HepG2 (cell line): Measurements from ENCODE around the gene SLC35F6. TPM values are rescaled to one million over a fixed set of nuclear protein-coding genes. Genes with fewer than 3 reads are reported as not detected.
A peak's percentile ranks its signal among the peaks of the same experiment; 100 is the strongest.

Source experiments
- FOXP1 ChIP-seq, 2 experiments: fragments of 450-650 bp in 1 of 2; IDR thresholded peaks; 2 replicates each; pipeline ENCODE4 v1.6.1; 2017 to 2018; ENCODE audit warnings: antibody characterized with exemption in 1 of 2
- GATA4 ChIP-seq: sonication (generic); IDR thresholded peaks from 2 replicates; pipeline ENCODE4 v1.6.1; 2016; ENCODE audit warnings: antibody characterized with exemption, low read depth, borderline replicate concordance
- HIVEP1 ChIP-seq: sonication (generic); formaldehyde crosslinking; IDR thresholded peaks from 2 replicates; pipeline ENCODE4 v1.4.0; 2020; ENCODE audit warnings: mild to moderate bottlenecking, missing genetic modification reagents
- KLF6 ChIP-seq: IDR thresholded peaks from 2 replicates; pipeline ENCODE4 v1.8.0; 2016; ENCODE audit warnings: missing biosample characterization, missing genetic modification reagents
- NFATC3 ChIP-seq: sonication (generic); formaldehyde crosslinking; IDR thresholded peaks from 2 replicates; pipeline ENCODE4 v1.5.1; 2020; ENCODE audit warnings: mild to moderate bottlenecking, missing genetic modification reagents
- PLRG1 ChIP-seq: fragments of 450-650 bp; conservative IDR thresholded peaks from 2 replicates; pipeline ENCODE4 v1.6.1; 2016
- RBM22 ChIP-seq: fragments of 200-400 bp; formaldehyde crosslinking; optimal IDR thresholded peaks from 2 replicates; pipeline ENCODE3; 2017; ENCODE audit warnings: mild to moderate bottlenecking, low read length, moderate library complexity
- STAG1 ChIP-seq: sonication (generic); formaldehyde crosslinking; IDR thresholded peaks from 2 replicates; pipeline ENCODE4 v1.4.0; 2020; ENCODE audit warnings: missing genetic modification reagents
- ZNF10 ChIP-seq: sonication (generic); formaldehyde crosslinking; IDR thresholded peaks from 2 replicates; pipeline ENCODE4 v1.4.0; 2020; ENCODE audit warnings: mild to moderate bottlenecking, low read depth, missing genetic modification reagents, borderline replicate concordance
- ZNF235 ChIP-seq: sonication (generic); formaldehyde crosslinking; IDR thresholded peaks from 2 replicates; pipeline ENCODE4 v1.8.1; 2023; ENCODE audit warnings: mild to moderate bottlenecking, missing genetic modification reagents, borderline replicate concordance
- ZNF556 ChIP-seq: sonication (generic); formaldehyde crosslinking; IDR thresholded peaks from 2 replicates; pipeline ENCODE4 v1.4.0; 2020; ENCODE audit warnings: mild to moderate bottlenecking, missing genetic modification reagents, borderline replicate concordance
- ZNF557 ChIP-seq: sonication (generic); formaldehyde crosslinking; IDR thresholded peaks from 2 replicates; pipeline ENCODE4 v1.4.0; 2020; ENCODE audit warnings: missing genetic modification reagents
- ZNF572 ChIP-seq: sonication (generic); formaldehyde crosslinking; IDR thresholded peaks from 2 replicates; pipeline ENCODE4 v1.5.1; 2020; ENCODE audit warnings: mild to moderate bottlenecking, missing genetic modification reagents
- ZNF737 ChIP-seq: sonication (generic); formaldehyde crosslinking; IDR thresholded peaks from 2 replicates; pipeline ENCODE4 v1.5.0; 2020; ENCODE audit warnings: missing genetic modification reagents, mild to moderate bottlenecking, borderline replicate concordance
- ZNF749 ChIP-seq: sonication (generic); formaldehyde crosslinking; IDR thresholded peaks from 2 replicates; pipeline ENCODE4 v1.8.0; 2022; ENCODE audit warnings: mild to moderate bottlenecking, missing genetic modification reagents, moderate library complexity, borderline replicate concordance
- polyA plus RNA-seq, 8 experiments: library from polyadenylated mRNA; depleted of rRNA in 3 of 8; stranded (reverse) in 7 of 8; unstranded in 1 of 8; fragments of >200 nt; fragmentation: Illumina TruSeq in 4 of 8; extraction: Trizol in 4 of 8; gene quantifications; 2 replicates each; pipeline versions ENCODE4 v1.2.1 to v1.2.3, GENCODE V29; 2011 to 2016; ENCODE audit warnings: low read depth in 4 of 8, missing spikeins in 1 of 8, mixed read lengths in 1 of 8; ENCODE audit not compliant: insufficient read depth in 1 of 8
- total RNA-seq, 5 experiments: library from RNA; depleted of rRNA; stranded (reverse); fragments of >200 nt; fragmentation: Illumina TruSeq; extraction: Trizol; gene quantifications; 2 replicates each; pipeline ENCODE4 v1.2.3, GENCODE V29; 2016; ENCODE audit warnings: low read depth in 1 of 5
- TF ChIP-seq, protein P1 (sequence below): sonication (generic); formaldehyde crosslinking; IDR thresholded peaks from 2 replicates; pipeline ENCODE4 v1.4.0; 2020; ENCODE audit warnings: missing genetic modification reagents
- TF ChIP-seq, protein P2 (sequence below): sonication (generic); formaldehyde crosslinking; IDR thresholded peaks from 2 replicates; pipeline ENCODE4 v1.4.0; 2020; ENCODE audit warnings: missing genetic modification reagents; ENCODE audit errors: not compliant biosample characterization
- TF ChIP-seq, protein P3 (sequence below): sonication (generic); formaldehyde crosslinking; IDR thresholded peaks from 2 replicates; pipeline ENCODE4 v1.8.0; 2022; ENCODE audit warnings: mild to moderate bottlenecking, missing genetic modification reagents, borderline replicate concordance
- TF ChIP-seq, protein P4 (sequence below): IDR thresholded peaks from 2 replicates; pipeline ENCODE4 v1.6.1; 2016
- TF ChIP-seq, protein P5 (sequence below): sonication (generic); formaldehyde crosslinking; IDR thresholded peaks from 2 replicates; pipeline ENCODE4 v1.4.0; 2020; ENCODE audit warnings: mild to moderate bottlenecking, missing genetic modification reagents

The SLC35F6 gene
- total and polyA plus RNA-seq, 2 of the 13 experiments (the other 11 are each of a cell fraction or from before 2014, with no cell fraction given), result 15.2 to 21.2 TPM

DNA sequence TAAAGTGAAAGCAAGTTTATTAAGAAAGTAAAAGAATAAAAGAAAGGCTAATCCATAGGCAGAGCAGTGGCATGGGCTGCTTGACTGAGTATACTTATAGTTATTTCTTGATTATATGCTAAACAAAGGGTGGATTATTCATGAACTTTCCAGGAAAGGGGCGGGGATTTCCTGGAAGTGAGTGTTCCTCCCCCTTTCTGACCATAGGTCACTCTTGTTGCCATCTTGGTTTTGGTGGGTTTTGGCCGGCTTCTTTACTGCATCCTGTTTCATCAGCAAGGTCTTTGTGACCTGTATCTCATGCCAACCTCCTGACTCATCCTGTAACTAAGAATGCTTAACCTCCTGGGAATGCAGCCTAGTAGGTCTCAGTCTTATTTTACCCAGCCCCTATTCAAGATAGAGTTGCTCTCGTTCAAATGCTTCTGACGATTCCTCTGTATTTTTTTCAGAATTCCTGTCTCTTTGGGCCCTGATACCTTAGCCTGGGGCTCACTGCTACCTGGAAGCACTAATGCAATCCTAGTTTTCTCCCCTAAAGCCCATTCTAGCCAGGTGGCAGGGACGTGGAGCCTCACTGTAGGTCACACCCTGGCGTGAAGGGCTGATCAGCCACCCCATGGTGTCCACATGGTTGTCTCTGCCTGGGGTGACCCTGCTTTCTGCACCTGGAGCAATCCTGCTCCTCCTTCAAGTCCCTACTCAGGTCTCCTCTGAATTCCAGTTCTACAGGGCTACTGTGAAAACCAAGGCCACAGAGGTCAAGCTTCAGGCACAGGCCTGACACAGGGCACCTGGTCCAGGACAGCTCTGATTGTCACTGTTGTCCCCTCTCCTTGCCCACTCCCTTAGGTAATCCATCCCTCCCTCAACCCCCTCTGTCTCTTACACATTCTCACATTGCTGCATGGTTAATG lies 6.0 kb upstream of the SLC35F6 start (continued):
- TF ChIP-seq, protein P1, sequence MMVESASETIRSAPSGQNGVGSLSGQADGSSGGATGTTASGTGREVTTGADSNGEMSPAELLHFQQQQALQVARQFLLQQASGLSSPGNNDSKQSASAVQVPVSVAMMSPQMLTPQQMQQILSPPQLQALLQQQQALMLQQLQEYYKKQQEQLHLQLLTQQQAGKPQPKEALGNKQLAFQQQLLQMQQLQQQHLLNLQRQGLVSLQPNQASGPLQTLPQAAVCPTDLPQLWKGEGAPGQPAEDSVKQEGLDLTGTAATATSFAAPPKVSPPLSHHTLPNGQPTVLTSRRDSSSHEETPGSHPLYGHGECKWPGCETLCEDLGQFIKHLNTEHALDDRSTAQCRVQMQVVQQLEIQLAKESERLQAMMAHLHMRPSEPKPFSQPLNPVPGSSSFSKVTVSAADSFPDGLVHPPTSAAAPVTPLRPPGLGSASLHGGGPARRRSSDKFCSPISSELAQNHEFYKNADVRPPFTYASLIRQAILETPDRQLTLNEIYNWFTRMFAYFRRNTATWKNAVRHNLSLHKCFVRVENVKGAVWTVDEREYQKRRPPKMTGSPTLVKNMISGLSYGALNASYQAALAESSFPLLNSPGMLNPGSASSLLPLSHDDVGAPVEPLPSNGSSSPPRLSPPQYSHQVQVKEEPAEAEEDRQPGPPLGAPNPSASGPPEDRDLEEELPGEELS, result peak; percentile 53
- TF ChIP-seq NFATC3 (CRISPR knock-in tag), result 0 out of 2 replicates have a peak, but pooled peaks have one; percentile 68
- TF ChIP-seq GATA4, result no peak
- no peak for TF ChIP-seq ZNF737
- TF ChIP-seq, protein P2, sequence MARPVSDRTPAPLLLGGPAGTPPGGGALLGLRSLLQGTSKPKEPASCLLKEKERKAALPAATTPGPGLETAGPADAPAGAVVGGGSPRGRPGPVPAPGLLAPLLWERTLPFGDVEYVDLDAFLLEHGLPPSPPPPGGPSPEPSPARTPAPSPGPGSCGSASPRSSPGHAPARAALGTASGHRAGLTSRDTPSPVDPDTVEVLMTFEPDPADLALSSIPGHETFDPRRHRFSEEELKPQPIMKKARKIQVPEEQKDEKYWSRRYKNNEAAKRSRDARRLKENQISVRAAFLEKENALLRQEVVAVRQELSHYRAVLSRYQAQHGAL (CRISPR knock-in tag), result no peak
- TF ChIP-seq ZNF556 (CRISPR knock-in tag), result no peak
- TF ChIP-seq, protein P3, sequence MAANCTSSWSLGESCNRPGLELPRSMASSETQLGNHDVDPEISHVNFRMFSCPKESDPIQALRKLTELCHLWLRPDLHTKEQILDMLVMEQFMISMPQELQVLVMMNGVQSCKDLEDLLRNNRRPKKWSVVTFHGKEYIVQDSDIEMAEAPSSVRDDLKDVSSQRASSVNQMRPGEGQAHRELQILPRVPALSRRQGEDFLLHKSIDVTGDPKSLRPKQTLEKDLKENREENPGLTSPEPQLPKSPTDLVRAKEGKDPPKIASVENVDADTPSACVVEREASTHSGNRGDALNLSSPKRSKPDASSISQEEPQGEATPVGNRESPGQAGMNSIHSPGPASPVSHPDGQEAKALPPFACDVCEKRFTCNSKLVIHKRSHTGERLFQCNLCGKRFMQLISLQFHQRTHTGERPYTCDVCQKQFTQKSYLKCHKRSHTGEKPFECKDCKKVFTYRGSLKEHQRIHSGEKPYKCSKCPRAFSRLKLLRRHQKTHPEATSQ (CRISPR knock-in tag), result no peak
- TF ChIP-seq STAG1, result no peak
- TF ChIP-seq, protein P4, sequence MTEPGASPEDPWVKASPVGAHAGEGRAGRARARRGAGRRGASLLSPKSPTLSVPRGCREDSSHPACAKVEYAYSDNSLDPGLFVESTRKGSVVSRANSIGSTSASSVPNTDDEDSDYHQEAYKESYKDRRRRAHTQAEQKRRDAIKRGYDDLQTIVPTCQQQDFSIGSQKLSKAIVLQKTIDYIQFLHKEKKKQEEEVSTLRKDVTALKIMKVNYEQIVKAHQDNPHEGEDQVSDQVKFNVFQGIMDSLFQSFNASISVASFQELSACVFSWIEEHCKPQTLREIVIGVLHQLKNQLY (CRISPR knock-in tag), result no peak
- TF ChIP-seq, protein P5, sequence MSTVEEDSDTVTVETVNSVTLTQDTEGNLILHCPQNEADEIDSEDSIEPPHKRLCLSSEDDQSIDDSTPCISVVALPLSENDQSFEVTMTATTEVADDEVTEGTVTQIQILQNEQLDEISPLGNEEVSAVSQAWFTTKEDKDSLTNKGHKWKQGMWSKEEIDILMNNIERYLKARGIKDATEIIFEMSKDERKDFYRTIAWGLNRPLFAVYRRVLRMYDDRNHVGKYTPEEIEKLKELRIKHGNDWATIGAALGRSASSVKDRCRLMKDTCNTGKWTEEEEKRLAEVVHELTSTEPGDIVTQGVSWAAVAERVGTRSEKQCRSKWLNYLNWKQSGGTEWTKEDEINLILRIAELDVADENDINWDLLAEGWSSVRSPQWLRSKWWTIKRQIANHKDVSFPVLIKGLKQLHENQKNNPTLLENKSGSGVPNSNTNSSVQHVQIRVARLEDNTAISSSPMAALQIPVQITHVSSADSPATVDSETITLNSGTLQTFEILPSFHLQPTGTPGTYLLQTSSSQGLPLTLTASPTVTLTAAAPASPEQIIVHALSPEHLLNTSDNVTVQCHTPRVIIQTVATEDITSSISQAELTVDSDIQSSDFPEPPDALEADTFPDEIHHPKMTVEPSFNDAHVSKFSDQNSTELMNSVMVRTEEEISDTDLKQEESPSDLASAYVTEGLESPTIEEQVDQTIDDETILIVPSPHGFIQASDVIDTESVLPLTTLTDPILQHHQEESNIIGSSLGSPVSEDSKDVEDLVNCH (CRISPR knock-in tag), result no peak
- TF ChIP-seq ZNF572 (CRISPR knock-in tag), result no peak
- TF ChIP-seq FOXP1 (IDR thresholded peaks at IDR 0.05), result no peak
- TF ChIP-seq FOXP1 (CRISPR knock-in tag; IDR thresholded peaks at IDR 0.05), result peak; percentile 65
- no peak for TF ChIP-seq ZNF10 (CRISPR knock-in tag)
- TF ChIP-seq HIVEP1 (CRISPR knock-in tag), result no peak
- TF ChIP-seq KLF6 (CRISPR knock-in tag), result peak; percentile 78
- no peak for TF ChIP-seq PLRG1
- no peak for TF ChIP-seq RBM22
- no peak for TF ChIP-seq ZNF235 (CRISPR knock-in tag)
- no peak for TF ChIP-seq ZNF557 (CRISPR knock-in tag)
- no peak for TF ChIP-seq ZNF749 (CRISPR knock-in tag)
